Activated CD8-positive, alpha-beta memory T cell treated with anti-CD3 and anti-CD28 coated beads, Interleukin-2, amount 10 ng/mL, durations not matched to agents 7 days and 5 days (primary cell): ENCODE data around the gene TWNK. TPM values are rescaled to one million over a fixed set of nuclear protein-coding genes. Genes with fewer than 3 reads are reported as not detected.
"Not testable (repeated sequence)": the region's sequence is repeated elsewhere in the genome, so short reads cannot be mapped to it uniquely, and the experiment has no call there.

Experiments
- ATAC-seq: fragments of 150-1000 bp; cut with Tn5 transposase; one replicate; pipeline ENCODE4 v1.10.0; 2021; ENCODE audit warnings: moderate library complexity
- CTCF ChIA-PET: fragments of 350-600 bp; sonication (Branson Sonifier 250); formaldehyde crosslinking; loops from one replicate; lab custom pipeline; 2021; ENCODE audit warnings: antibody characterized with exemption; lab: Charles Lee
- DNase-seq: peaks from one replicate; pipeline ENCODE4 v3.0.0-alpha.2; 2020
- H3K27ac Mint-ChIP-seq: one replicate; pipeline ENCODE4 v1.8.0; 2021; ENCODE audit warnings: mild to moderate bottlenecking, mixed read lengths
- H3K27me3 Mint-ChIP-seq: one replicate; pipeline ENCODE4 v1.8.0; 2021; ENCODE audit warnings: mixed read lengths
- H3K36me3 Mint-ChIP-seq: one replicate; pipeline ENCODE4 v1.8.0; 2021; ENCODE audit warnings: mild to moderate bottlenecking, mixed read lengths
- H3K4me1 Mint-ChIP-seq: one replicate; pipeline ENCODE4 v1.8.0; 2021; ENCODE audit warnings: mixed read lengths
- H3K4me3 Mint-ChIP-seq: one replicate; pipeline ENCODE4 v1.8.0; 2021; ENCODE audit warnings: mild to moderate bottlenecking, moderate library complexity, mixed read lengths
- H3K9me3 Mint-ChIP-seq: one replicate; pipeline ENCODE4 v1.8.0; 2022; ENCODE audit warnings: low read depth, mixed read lengths
- total RNA-seq, 2 experiments: library from RNA; stranded (reverse); gene quantifications; one replicate each; pipeline ENCODE4 v1.2.3, GENCODE V29; 2021

The TWNK gene
- total RNA-seq, 2 experiments from 2014 or later, result 11.2 to 18.7 TPM

- not testable (repeated sequence) for ATAC-seq, H3K27me3 Mint-ChIP-seq, DNase-seq, H3K4me3 Mint-ChIP-seq, H3K9me3 Mint-ChIP-seq, H3K36me3 Mint-ChIP-seq, H3K27ac Mint-ChIP-seq
- CTCF ChIA-PET, result interaction anchor here (1.0 to 20.6 kb wide), 5 partner anchors 9 to 28 kb away, joined by 3 to 402 read pairs (median 5); partner anchors contain the start of gene KAZALD1
- peaks cover 15% of the 10 kb centered on the region for H3K4me1 Mint-ChIP-seq
Measured at GRCh38 chr10:101034404-101034803, 47.1 kb downstream of the TWNK start.

- no peak for DNase-seq
- Mint-ChIP-seq H3K9me3 (no peaks in the 10 kb centered on the region), H3K36me3 (peaks cover 6% of the 10 kb centered on the region), H3K4me1 (peaks cover 15% of the 10 kb centered on the region), H3K27me3 (no peaks in the 10 kb centered on the region), H3K27ac (no peak overlapping the region), H3K4me3 (no peak overlapping the region)
- ATAC-seq, result no peak
- CTCF ChIA-PET, result interaction anchor here (1.4 to 20.6 kb wide), 4 partner anchors 11 to 27 kb away, joined by 3 to 402 read pairs (median 73); partner anchors contain the start of gene KAZALD1
Measured at GRCh38 chr10:101035314-101035713, 48.0 kb downstream of the TWNK start.

GRCh38 chr10:101035916-101036702 lies 48.8 kb downstream of the TWNK start:
- Mint-ChIP-seq H3K4me1 (peaks cover 16% of the 10 kb centered on the region), H3K4me3 (no peak overlapping the region), H3K36me3 (peaks cover 6% of the 10 kb centered on the region), H3K27ac (no peak overlapping the region), H3K27me3 (no peaks in the 10 kb centered on the region), H3K9me3 (no peaks in the 10 kb centered on the region)
- no peak for DNase-seq
- ATAC-seq, result no peak
- CTCF ChIA-PET, result interaction anchor here (0.9 to 20.6 kb wide), 5 partner anchors 10 to 26 kb away, joined by 3 to 402 read pairs (median 7); partner anchors contain the start of gene KAZALD1

- H3K27me3 Mint-ChIP-seq, result no peaks in the 10 kb centered on the region
- H3K4me1 Mint-ChIP-seq, result peaks cover 20% of the 10 kb centered on the region
- H3K27ac Mint-ChIP-seq, result no peak overlapping the region
- H3K9me3 Mint-ChIP-seq, result no peaks in the 10 kb centered on the region
- CTCF ChIA-PET, result interaction anchor here (0.9 to 20.6 kb wide), 3 partner anchors 16 to 25 kb away, joined by 3 to 402 read pairs (median 91); partner anchors contain the start of gene KAZALD1
- H3K4me3 Mint-ChIP-seq, result no peak overlapping the region
- H3K36me3 Mint-ChIP-seq, result peaks cover 6% of the 10 kb centered on the region
- DNase-seq, result no peak
- no peak for ATAC-seq
Measured at GRCh38 chr10:101036726-101037125, 49.4 kb downstream of the TWNK start.

GRCh38 chr10:101038484-101038883 lies 51.1 kb downstream of the TWNK start:
- no peaks in the 10 kb centered on the region for H3K27me3 Mint-ChIP-seq
- H3K9me3 Mint-ChIP-seq, result no peaks in the 10 kb centered on the region
- peaks cover 6% of the 10 kb centered on the region for H3K36me3 Mint-ChIP-seq
- H3K4me1 Mint-ChIP-seq, result peaks cover 25% of the 10 kb centered on the region
- H3K27ac Mint-ChIP-seq, result no peak overlapping the region
- CTCF ChIA-PET, result interaction anchor here (1.0 to 20.6 kb wide), 7 partner anchors 11 to 104 kb away, joined by 3 to 402 read pairs (median 5); partner anchors contain the start of gene KAZALD1
- no peak for ATAC-seq
- H3K4me3 Mint-ChIP-seq, result no peak overlapping the region
- no peak for DNase-seq

GRCh38 chr10:101040061-101040460 lies 52.7 kb downstream of the TWNK start:
- no peak for ATAC-seq
- H3K27ac Mint-ChIP-seq, result no peak overlapping the region
- H3K27me3 Mint-ChIP-seq, result peaks cover 4% of the 10 kb centered on the region
- CTCF ChIA-PET, result interaction anchor here (0.8 to 20.6 kb wide), 10 partner anchors 8 to 101 kb away, joined by 3 to 402 read pairs (median 14); partner anchors contain the start of genes KAZALD1, PDZD7 and SFXN3
- H3K4me3 Mint-ChIP-seq, result no peak overlapping the region
- peaks cover 23% of the 10 kb centered on the region for H3K4me1 Mint-ChIP-seq
- H3K36me3 Mint-ChIP-seq, result peaks cover 6% of the 10 kb centered on the region
- DNase-seq, result no peak
- H3K9me3 Mint-ChIP-seq, result no peaks in the 10 kb centered on the region

- H3K9me3 Mint-ChIP-seq, result no peaks in the 10 kb centered on the region
- H3K4me3 Mint-ChIP-seq, result no peak overlapping the region
- peaks cover 23% of the 10 kb centered on the region for H3K4me1 Mint-ChIP-seq
- H3K27ac Mint-ChIP-seq, result no peak overlapping the region
- H3K27me3 Mint-ChIP-seq, result peaks cover 12% of the 10 kb centered on the region
- no peak for ATAC-seq
- CTCF ChIA-PET, result interaction anchor here (0.6 to 20.6 kb wide), 12 partner anchors 9 to 691 kb away, joined by 3 to 402 read pairs (median 16); partner anchors contain the start of genes KAZALD1, PDZD7 and SFXN3
- no peak for DNase-seq
- peaks cover 6% of the 10 kb centered on the region for H3K36me3 Mint-ChIP-seq
Measured at GRCh38 chr10:101040851-101041250, 53.5 kb downstream of the TWNK start.

- Mint-ChIP-seq H3K27ac (no peak overlapping the region), H3K36me3 (peaks cover 6% of the 10 kb centered on the region), H3K4me1 (peaks cover 23% of the 10 kb centered on the region), H3K27me3 (peaks cover 16% of the 10 kb centered on the region), H3K4me3 (no peak overlapping the region), H3K9me3 (no peaks in the 10 kb centered on the region)
- peak; percentile 77 for ATAC-seq
- CTCF ChIA-PET, result interaction anchor here (0.6 to 20.6 kb wide), 14 partner anchors 9 to 692 kb away, joined by 3 to 402 read pairs (median 10); partner anchors contain the start of genes KAZALD1, PDZD7 and SFXN3
- peak; percentile 87 for DNase-seq
Measured at GRCh38 chr10:101041252-101041761, 54.0 kb downstream of the TWNK start.

- Mint-ChIP-seq H3K27ac (peak overlapping the region; percentile 10), H3K36me3 (peaks cover 6% of the 10 kb centered on the region), H3K27me3 (peaks cover 24% of the 10 kb centered on the region), H3K4me1 (peaks cover 23% of the 10 kb centered on the region), H3K4me3 (peak overlapping the region; percentile 95), H3K9me3 (no peaks in the 10 kb centered on the region)
- ATAC-seq (no peak), DNase-seq (no peak)
- CTCF ChIA-PET, result interaction anchor here (0.8 to 20.6 kb wide), 15 partner anchors 9 to 99 kb away, joined by 3 to 402 read pairs (median 10); partner anchors contain the start of genes KAZALD1, PDZD7 and SFXN3
Measured at GRCh38 chr10:101042118-101042517, 54.8 kb downstream of the TWNK start.

GRCh38 chr10:101042667-101043362 lies 55.5 kb downstream of the TWNK start:
- peak; percentile 96 for DNase-seq
- CTCF ChIA-PET, result interaction anchor here (0.9 to 20.6 kb wide), 17 partner anchors 8 to 171 kb away, joined by 3 to 402 read pairs (median 7); partner anchors contain the start of genes KAZALD1, PDZD7 and SFXN3
- H3K27ac Mint-ChIP-seq, result peak overlapping the region; percentile 91

GRCh38 chr10:101043363-101043707 lies 56.0 kb downstream of the TWNK start:
- peaks cover 25% of the 10 kb centered on the region for H3K4me1 Mint-ChIP-seq
- peak overlapping the region; percentile 91 for H3K27ac Mint-ChIP-seq
- H3K27me3 Mint-ChIP-seq, result peaks cover 36% of the 10 kb centered on the region
- H3K4me3 Mint-ChIP-seq, result peak overlapping the region; percentile 95
- no peak for DNase-seq
- CTCF ChIA-PET, result interaction anchor here (0.9 to 20.6 kb wide), 16 partner anchors 8 to 171 kb away, joined by 3 to 402 read pairs (median 8); partner anchors contain the start of genes KAZALD1, PDZD7 and SFXN3
- no peaks in the 10 kb centered on the region for H3K9me3 Mint-ChIP-seq
- no peak for ATAC-seq
- peaks cover 2% of the 10 kb centered on the region for H3K36me3 Mint-ChIP-seq

More at GRCh38 chr10:101042667-101043362, 55.5 kb downstream of the TWNK start:
- peak overlapping the region; percentile 95 for H3K4me3 Mint-ChIP-seq
- ATAC-seq, result peak; percentile 95
- H3K4me1 Mint-ChIP-seq, result peaks cover 23% of the 10 kb centered on the region
- H3K27me3 Mint-ChIP-seq, result peaks cover 31% of the 10 kb centered on the region
- H3K9me3 Mint-ChIP-seq, result no peaks in the 10 kb centered on the region
- peaks cover 3% of the 10 kb centered on the region for H3K36me3 Mint-ChIP-seq
